HG03469 (cell line): ENCODE results near the gene VSTM2L.

Experiments
- ATAC-seq: cut with Tn5 transposase; IDR thresholded peaks from one replicate; pipeline ENCODE4 v1.9.1; 2021; ENCODE audit warnings: mild to moderate bottlenecking, moderate library complexity, moderate number of reproducible peaks; ENCODE audit not compliant: unreplicated experiment

VSTM2L gene

DNA sequence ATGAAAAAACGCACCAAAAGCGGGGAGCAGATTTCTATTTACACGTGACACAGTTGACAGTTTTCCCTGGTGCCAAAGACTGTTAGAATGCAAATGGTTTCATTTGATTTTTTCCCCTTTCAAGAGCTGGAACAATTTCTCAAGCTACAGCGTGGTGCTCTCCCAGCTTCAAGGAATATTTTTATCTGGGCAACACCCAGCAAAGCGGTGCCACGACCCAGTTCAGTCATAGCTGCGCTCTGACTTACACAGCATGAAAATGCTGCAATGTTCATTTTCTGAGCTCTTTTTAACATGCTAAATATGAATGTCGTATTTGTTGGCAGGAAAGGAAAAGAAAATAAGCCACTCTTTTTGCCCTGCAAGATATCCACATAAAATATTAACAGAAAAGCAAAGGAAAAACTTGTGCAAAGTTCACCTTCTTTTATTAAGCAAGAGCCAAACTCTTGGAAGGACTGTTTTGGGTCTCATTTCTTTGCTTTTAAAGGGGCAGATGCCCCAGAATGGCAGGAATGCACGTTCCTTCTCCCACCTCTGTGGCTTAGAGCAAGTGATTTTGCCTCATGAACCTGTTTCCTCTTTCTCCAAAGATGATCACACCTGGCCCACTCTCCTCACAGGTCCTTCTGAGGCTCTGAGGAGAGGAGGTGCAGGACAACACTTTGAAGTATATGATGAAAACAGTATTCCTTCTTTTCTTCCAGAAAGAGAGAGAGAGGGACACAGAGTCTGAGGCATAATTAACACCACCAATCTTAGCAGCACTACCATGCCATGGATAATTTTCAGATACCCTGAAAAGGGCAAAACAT is 83.3 kb downstream of the VSTM2L start:
- no peak for ATAC-seq

DNA sequence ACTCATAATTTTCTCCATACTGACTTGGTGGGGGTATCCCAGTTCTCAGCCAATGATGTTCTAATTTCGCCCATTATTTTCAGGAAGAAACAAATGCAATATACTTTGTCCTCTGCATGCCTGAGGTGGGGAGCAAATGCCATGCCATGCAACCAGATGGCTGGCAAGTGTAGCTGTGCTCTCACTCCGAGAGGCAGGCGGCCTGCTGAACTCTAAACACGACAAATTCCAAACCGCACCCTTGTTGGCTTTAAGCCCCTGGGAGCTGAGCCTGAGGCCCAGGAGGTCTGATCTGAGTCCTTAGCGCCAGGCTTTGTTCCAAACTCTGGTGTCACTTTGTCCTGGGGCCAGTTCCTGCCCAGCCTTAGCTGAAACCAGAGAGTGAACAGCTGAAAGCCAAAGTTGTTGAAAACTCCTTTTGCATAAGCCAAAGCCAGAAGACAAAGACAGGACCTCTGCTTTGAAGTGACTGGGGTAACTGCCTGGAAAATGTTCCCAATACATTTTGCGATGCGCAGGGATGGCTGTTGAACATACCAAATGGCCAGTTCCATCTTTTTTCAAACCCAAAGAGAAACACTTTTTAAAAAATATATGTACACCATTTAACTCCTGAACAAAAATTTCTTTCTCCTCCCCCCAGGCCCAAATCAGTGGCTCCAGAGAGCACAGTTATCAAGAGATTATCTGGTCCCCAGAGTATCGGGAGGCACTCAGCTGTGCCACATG is 84.1 kb downstream of the VSTM2L start:
- no peak for ATAC-seq

DNA sequence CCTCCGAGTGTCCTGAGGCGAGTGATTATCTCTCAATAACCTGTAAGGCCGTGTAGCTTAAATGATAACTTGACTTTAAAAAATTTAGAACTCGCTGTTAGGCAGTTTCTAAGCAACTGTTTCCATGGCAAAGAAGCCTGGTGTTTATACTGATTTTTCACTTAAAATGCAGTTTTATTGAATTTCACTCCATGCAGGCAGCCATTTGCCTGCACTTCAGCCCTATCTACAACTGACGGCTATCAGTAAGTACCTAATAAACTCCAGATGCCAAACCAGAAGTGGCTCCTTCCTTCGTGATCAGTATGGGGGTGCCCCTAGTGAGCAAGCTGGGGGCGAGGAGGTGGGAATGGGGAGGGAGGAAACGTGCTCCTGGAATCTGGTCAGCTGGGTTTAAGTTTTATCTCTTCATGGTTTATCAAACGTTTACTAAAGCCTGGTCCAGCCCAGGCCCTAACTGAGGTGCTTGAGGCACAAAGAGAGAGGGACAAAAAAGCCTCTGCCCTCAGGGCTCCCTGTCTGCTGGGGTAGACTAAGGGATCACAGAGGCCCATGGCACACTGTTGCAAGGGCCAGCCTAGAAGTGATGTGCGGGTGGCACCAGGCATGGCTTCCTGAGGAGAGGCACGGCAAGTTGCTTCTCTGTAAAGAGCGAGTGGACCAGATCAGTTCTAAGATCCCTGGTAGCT is 84.8 kb downstream of the VSTM2L start:
- ATAC-seq: no peak

DNA sequence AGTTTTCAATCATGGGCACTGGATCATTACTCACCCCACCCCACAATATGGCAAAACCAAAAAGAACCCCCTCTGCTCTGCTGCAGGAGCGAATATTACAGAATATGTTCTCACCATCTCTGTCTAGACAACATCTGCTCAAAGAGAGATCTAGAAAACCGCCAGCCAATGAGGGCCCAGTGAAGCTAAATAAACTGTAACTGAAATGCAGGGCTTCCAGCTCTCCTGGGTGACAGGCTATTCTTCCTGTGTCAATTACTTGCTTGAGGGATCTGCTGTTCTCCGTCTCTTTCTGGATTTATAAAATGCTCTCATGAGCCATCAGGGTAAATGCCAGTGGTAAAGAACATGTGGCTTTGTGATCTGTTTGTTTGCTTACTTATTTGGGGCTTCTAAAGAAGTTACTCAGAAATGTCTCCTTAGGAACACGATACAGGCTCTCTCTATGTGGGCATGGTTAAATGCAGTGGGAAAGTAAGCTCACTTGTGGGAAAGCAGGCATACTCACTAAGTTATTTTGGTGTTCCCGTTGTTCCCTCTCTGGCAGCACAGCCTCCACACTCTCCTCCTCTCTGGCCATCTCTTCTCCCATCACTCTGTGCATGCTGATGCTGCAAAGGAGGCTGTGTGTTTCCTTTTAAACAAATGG is 85.5 kb downstream of the VSTM2L start:
- ATAC-seq: no peak

DNA sequence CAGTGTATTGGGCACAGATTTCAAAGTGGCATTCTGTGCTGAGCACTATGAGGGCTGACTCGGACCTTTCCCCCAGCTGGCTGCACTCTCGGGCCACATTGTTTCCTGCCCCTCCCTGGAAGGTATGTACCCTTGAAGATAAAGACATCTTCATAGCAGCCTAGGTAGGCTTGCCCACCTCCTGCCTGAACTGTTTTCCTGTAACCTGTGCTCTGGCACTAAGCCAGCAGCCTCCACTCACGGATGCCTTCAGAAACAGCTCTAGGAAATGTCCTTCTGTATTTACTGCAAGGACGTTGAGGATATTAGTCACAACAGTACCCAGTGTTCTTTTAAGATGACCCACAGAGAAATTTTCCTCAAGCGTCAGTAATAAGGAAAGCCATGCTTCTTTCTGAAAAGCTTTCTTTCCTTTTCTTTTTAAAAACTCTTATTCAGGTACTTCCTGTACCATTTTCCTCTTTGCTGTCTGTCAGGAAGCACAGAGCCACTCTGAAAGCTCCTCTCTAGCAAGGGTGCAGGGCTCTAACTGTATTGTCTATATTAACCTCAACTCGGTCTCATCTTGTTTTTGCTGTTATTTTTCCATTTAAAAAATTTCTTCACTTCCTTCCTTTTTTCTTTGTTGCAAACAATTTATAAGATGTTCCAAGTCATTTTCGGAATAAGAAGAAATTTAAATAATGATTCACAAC is 86.8 kb downstream of the VSTM2L start:
- no peak for ATAC-seq

DNA sequence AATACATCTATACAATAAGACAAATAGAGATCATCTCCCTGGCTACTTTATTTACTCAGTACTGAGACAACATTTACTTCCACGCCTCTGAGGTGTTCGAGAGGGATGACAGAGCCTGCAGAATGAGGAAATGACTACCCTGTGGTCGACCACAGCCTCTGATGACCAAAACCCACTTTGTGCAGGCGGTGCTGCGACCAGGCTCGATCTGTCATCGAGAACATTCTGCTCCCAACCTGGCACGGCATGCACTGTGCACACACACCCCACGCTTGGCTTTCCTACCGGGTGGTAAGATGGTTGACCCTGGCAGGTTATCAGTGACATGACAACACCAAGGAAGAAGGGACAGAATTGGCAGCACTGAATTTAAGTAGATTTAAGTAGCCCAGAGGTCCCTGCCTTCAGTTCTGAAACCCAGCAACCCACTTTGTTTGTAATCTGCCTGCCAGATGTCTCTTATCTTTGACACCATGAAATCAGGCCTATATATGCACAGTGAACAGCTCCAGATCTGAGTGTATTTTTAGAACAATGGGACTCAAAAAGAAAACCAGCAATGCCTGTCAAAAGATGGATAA is 87.7 kb downstream of the VSTM2L start:
- ATAC-seq: peak; percentile 86

DNA sequence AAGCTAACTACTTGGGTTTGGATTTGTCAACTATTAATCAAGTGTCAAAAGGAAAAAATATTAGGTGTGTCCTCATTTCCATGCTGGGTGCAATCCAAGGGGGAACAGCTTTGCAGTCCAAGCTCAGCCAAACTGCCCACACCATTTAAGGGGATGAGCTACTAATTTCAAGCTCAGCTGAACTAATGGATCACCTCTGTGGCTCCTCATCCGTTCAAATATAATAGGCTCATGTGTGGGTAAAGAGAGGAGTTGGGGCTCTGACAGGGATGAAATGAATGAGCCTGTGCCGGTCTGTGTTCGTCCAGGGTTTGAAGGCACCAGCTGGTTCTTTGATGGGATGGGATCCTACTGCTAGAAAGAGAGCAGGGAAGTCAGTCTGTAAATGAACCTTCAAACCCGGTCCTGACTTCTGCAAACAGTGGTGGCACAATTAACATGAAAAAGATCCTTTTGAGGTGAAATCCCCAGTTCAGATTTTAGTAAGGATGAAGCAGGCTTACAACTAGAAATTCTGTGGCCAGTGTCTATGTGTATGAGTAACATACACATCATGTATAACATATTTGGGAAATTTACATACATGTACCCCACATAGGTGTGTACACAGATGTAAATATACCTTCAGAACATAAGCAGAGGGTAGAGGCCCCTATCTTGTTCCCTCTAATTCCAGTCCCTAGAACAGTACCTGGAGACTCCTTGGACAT is 88.4 kb downstream of the VSTM2L start:
- no peak for ATAC-seq

DNA sequence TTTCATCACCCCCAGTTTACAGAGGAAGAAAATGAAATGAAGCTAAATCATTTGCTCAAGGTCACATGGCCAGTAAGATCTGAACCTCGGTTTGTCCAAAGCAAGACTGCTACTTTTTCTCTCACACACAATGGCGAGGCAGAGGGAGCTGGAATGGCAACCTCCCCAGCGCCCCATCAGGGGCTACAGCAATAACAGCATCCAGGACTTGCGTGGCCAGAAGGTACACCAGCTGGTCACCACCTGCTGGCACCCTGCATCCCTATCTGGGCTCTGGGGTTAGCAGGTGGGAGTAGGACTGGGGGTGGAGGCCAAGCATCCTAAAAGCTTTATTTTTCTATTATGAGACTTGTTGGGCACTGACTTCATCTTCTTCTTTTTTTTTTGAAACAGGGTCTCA is 89.0 kb downstream of the VSTM2L start:
- no peak for ATAC-seq

DNA sequence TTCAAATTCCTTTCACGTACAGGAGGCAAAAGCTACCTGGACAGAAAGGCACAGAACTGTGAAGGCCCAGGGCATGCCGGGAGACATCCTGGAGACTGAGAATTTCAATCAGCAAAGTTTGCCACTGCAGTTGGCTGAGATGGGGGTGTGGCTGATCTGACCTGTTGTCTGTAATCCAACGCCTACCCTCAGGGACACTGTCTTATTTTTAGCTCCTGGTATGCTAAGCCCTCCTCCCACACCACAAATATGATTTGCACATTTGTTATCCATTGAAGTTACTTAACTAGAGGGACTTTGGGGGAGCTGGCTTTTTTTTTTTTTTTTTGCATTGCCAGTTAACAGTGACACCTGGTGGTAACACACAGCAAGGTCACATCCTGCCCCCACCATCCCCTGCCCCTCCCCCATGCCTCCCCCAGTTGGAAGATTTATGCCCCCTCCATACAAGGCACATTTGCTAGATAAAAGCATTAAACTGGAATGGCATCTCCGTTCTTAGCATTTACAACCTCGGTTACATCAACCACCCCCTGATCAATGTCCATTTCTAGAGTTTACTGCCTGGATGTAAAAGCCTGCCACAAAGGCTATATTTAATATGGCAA is 90.0 kb downstream of the VSTM2L start:
- ATAC-seq: no peak

DNA sequence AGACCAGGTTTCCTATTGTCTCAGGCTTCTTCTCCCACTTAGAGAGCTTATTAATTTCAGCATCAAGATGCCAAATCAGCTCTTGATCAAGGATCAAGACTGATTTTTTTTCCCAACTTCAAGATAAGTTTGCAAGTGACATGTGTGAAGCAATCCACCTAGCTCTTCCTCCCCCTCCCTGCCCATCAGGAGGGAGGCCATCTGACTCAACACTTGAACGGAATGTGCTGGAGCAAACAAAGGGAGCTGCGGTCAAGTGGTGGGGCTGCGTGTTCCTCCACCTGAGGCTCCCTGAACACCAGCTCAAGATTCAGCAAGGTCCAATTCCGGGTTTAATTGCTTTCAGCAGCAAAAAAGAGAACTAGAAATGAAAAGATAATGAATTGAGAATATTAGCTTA is 91.6 kb downstream of the VSTM2L start:
- ATAC-seq: no peak
